Testis (tissue), 3 donors: ENCODE results near the gene PLEKHO1. TPM values are rescaled to one million over a fixed set of nuclear protein-coding genes. Genes with fewer than 3 reads are reported as not detected.
"Not testable (repeated sequence)": the region's sequence is repeated elsewhere in the genome, so short reads cannot be mapped to it uniquely, and the experiment has no call there.

Experiments used
- DNase-seq: peaks from one replicate; pipeline ENCODE4 v3.0.0-alpha.2; 2019
- H3K27ac ChIP-seq, 2 donors: fragments of 200-600 bp; sonication (generic); one replicate each; pipeline ENCODE4 v1.5.1; 2019
- H3K27me3 ChIP-seq: fragments of 200-600 bp; sonication (generic); one replicate; pipeline ENCODE4 v1.5.1; 2019
- H3K36me3 ChIP-seq: fragments of 200-600 bp; sonication (generic); one replicate; pipeline ENCODE4 v1.5.1; 2017; ENCODE audit warnings: low read depth; ENCODE audit errors: missing control alignments
- H3K4me1 ChIP-seq: fragments of 200-600 bp; sonication (generic); one replicate; pipeline ENCODE4 v1.5.1; 2019
- H3K4me3 ChIP-seq, 2 donors: fragments of 200-600 bp; sonication (generic); one replicate each; pipeline ENCODE4 v1.5.1; 2017 to 2019
- H3K9me3 ChIP-seq: fragments of 200-600 bp; sonication (generic); one replicate; pipeline ENCODE4 v1.5.1; 2017
- CTCF ChIP-seq, 3 experiments: fragments of 450-650 bp in 2 of 3; fragments of 200-600 bp in 1 of 3; sonication (generic) in 1 of 3; IDR thresholded peaks; one replicate each; pipeline ENCODE4 v1.5.1; 2016 to 2019; ENCODE audit warnings: antibody characterized with exemption in 3 of 3, mild to moderate bottlenecking in 2 of 3, moderate library complexity in 1 of 3
- POLR2A ChIP-seq: fragments of 450-650 bp; IDR thresholded peaks from one replicate; pipeline ENCODE4 v1.6.1; 2017; ENCODE audit warnings: antibody characterized with exemption, mild to moderate bottlenecking, moderate library complexity
- WGBS, 2 donors: methylation state at CpG; one replicate each; pipeline ENCODE4 v1.1.5; 2018; 5-methylcytosine and 5-hydroxymethylcytosine counted together
- intact Hi-C: fragments of 100-400 bp; cut with DNase I; formaldehyde crosslinking; loops from one replicate; pipeline ENCODE4 v1.15.1; 2023; ENCODE audit warnings: low total_unique reads
- polyA plus RNA-seq: library from polyadenylated mRNA; stranded (reverse); fragments of 350-450 nt; fragmentation: Illumina TruSeq; extraction: RNeasy Lipid Tissue Mini Kit (QIAGEN cat#74804); gene quantifications from one replicate; pipeline ENCODE4 v1.2.3, GENCODE V29; 2014; ENCODE audit warnings: low read depth, low replicate concordance; ENCODE audit not compliant: insufficient read depth
- total RNA-seq, 2 donors: library from RNA; depleted of rRNA; stranded (reverse); fragments of >200 nt; gene quantifications; one replicate each; pipeline ENCODE4 v1.2.3, GENCODE V29; 2016

PLEKHO1 gene
- total and polyA plus RNA-seq, 3 donors from 2014 or later = 83.5 to 283 (median 175) TPM

- Histone ChIP-seq H3K36me3 (no peaks in the 10 kb centered on the region), H3K4me1 (no peaks in the 10 kb centered on the region), H3K27me3 (no peaks in the 10 kb centered on the region), H3K9me3 (no peaks in the 10 kb centered on the region), H3K27ac (no peak overlapping the region), H3K4me3 (no peak overlapping the region)
- no peak for DNase-seq
- WGBS, 2 donors = 54 to 62% methylated on average over 2 of the region's 2 CpGs
- intact Hi-C loops = no loop called here
- no peak for TF ChIP-seq CTCF (IDR thresholded peaks at IDR 0.05)
- no peak for TF ChIP-seq POLR2A
These were observed 42.3 kb downstream of the PLEKHO1 start for GRCh38 chr1:150192012-150192411.

- Histone ChIP-seq H3K4me3 (no peak overlapping the region), H3K27ac (no peak overlapping the region), H3K4me1 (no peaks in the 10 kb centered on the region), H3K9me3 (no peaks in the 10 kb centered on the region), H3K36me3 (no peaks in the 10 kb centered on the region), H3K27me3 (no peaks in the 10 kb centered on the region)
- WGBS, 2 donors = 74 to 76% methylated on average over 4 of the region's 4 CpGs
- intact Hi-C loops = no loop called here
- TF ChIP-seq POLR2A (no peak), CTCF (IDR thresholded peaks at IDR 0.05) (no peak)
- no peak for DNase-seq
These were observed 44.8 kb downstream of the PLEKHO1 start for GRCh38 chr1:150194381-150195031.

GRCh38 chr1:150196417-150196816 is 46.7 kb downstream of the PLEKHO1 start:
- Histone ChIP-seq H3K36me3 (no peaks in the 10 kb centered on the region), H3K9me3 (no peaks in the 10 kb centered on the region), H3K4me3 (no peak overlapping the region), H3K27ac (no peak overlapping the region), H3K27me3 (no peaks in the 10 kb centered on the region), H3K4me1 (no peaks in the 10 kb centered on the region)
- DNase-seq = no peak
- intact Hi-C loops = no loop called here
- WGBS, 2 donors = 85 to 91% methylated on average over 1 of the region's 1 CpG
- no peak for TF ChIP-seq POLR2A
- no peak for TF ChIP-seq CTCF (IDR thresholded peaks at IDR 0.05)

GRCh38 chr1:150207281-150207971 is 57.7 kb downstream of the PLEKHO1 start:
- DNase-seq = no peak
- intact Hi-C loops = no loop called here
- TF ChIP-seq POLR2A = no peak
- no peak for TF ChIP-seq CTCF (IDR thresholded peaks at IDR 0.05)
- Histone ChIP-seq H3K27ac (no peak overlapping the region), H3K36me3 (no peaks in the 10 kb centered on the region), H3K4me3 (no peak overlapping the region), H3K9me3 (no peaks in the 10 kb centered on the region), H3K27me3 (no peaks in the 10 kb centered on the region), H3K4me1 (no peaks in the 10 kb centered on the region)
- 88 to 91% methylated on average over 7 of the region's 7 CpGs for WGBS, 2 donors

- intact Hi-C loops, DNase-seq, H3K36me3 ChIP-seq, H3K9me3 ChIP-seq, H3K4me3 ChIP-seq, H3K27ac ChIP-seq, H3K4me1 ChIP-seq, H3K27me3 ChIP-seq: not testable (repeated sequence)
- 86 to 93% methylated on average over 6 of the region's 6 CpGs for WGBS, 2 donors
These were observed 58.7 kb downstream of the PLEKHO1 start for GRCh38 chr1:150208460-150208859.

Other genes with a start within 250 kb of the PLEKHO1 start
- gene SV2A, start 232.1 kb upstream of the PLEKHO1 start, total RNA-seq = 1 to 10 TPM; 1.4 to 1.7 TPM
- 2.3 TPM for gene SV2A, start 232.1 kb upstream of the PLEKHO1 start, polyA plus RNA-seq
- gene SF3B4, start 222.1 kb upstream of the PLEKHO1 start, total RNA-seq = 10 to 100 TPM; 30.2 to 32.1 TPM
- gene SF3B4, start 222.1 kb upstream of the PLEKHO1 start, polyA plus RNA-seq = 121 TPM
- 10 to 100 TPM; 39.8 to 50.4 TPM for gene MTMR11, start 213.0 kb upstream of the PLEKHO1 start, total RNA-seq
- gene MTMR11, start 213.0 kb upstream of the PLEKHO1 start, polyA plus RNA-seq = 20.5 TPM
- 10 to 100 TPM; 23.1 to 31.5 TPM for gene OTUD7B, start 139.2 kb upstream of the PLEKHO1 start, total RNA-seq
- 30.3 TPM for gene OTUD7B, start 139.2 kb upstream of the PLEKHO1 start, polyA plus RNA-seq
- 10 to 100 TPM; 50.3 to 50.7 TPM for gene VPS45, start 82.1 kb upstream of the PLEKHO1 start, total RNA-seq
- gene VPS45, start 82.1 kb upstream of the PLEKHO1 start, polyA plus RNA-seq = 28.4 TPM
- 10 to 100 TPM in 1 of 2 donors, 1 to 10 TPM in 1; 8.9 to 10.5 TPM for gene ANP32E, start 86.2 kb downstream of the PLEKHO1 start, total RNA-seq
- gene ANP32E, start 86.2 kb downstream of the PLEKHO1 start, polyA plus RNA-seq = 11.8 TPM
- gene CA14, start 107.9 kb downstream of the PLEKHO1 start, total RNA-seq = under 1 TPM in 1 of 2 donors, not detected in 1; 0.25 TPM
- 0.98 TPM for gene CA14, start 107.9 kb downstream of the PLEKHO1 start, polyA plus RNA-seq
- 100 to 1,000 TPM in 1 of 2 donors, 10 to 100 TPM in 1; 64.0 to 102 TPM for gene APH1A, start 119.1 kb downstream of the PLEKHO1 start, total RNA-seq
- gene APH1A, start 119.1 kb downstream of the PLEKHO1 start, polyA plus RNA-seq = 86.2 TPM
- gene C1orf54, start 122.9 kb downstream of the PLEKHO1 start, total RNA-seq = 1 to 10 TPM; 2.9 to 7.0 TPM
- gene C1orf54, start 122.9 kb downstream of the PLEKHO1 start, polyA plus RNA-seq = 23.7 TPM
- 10 to 100 TPM; 10.3 to 10.6 TPM for gene CIART, start 132.6 kb downstream of the PLEKHO1 start, total RNA-seq
- 11.8 TPM for gene CIART, start 132.6 kb downstream of the PLEKHO1 start, polyA plus RNA-seq
- 10 to 100 TPM; 43.5 to 45.8 TPM for gene MRPS21, start 143.9 kb downstream of the PLEKHO1 start, total RNA-seq
- 72.2 TPM for gene MRPS21, start 143.9 kb downstream of the PLEKHO1 start, polyA plus RNA-seq
- 100 to 1,000 TPM in 1 of 2 donors, 10 to 100 TPM in 1; 77.9 to 101 TPM for gene PRPF3, start 171.6 kb downstream of the PLEKHO1 start, total RNA-seq
- gene PRPF3, start 171.6 kb downstream of the PLEKHO1 start, polyA plus RNA-seq = 59.2 TPM
- 10 to 100 TPM; 32.1 to 36.3 TPM for gene RPRD2, start 214.2 kb downstream of the PLEKHO1 start, total RNA-seq
- 38.9 TPM for gene RPRD2, start 214.2 kb downstream of the PLEKHO1 start, polyA plus RNA-seq